ENCODE measurements around the gene TCF4. TPM values are rescaled to one million over a fixed set of nuclear protein-coding genes. Genes with fewer than 3 reads are reported as not detected.

TCF4 gene
- total and polyA plus RNA-seq, 2 donors (not counting 3 experiments of a cell fraction or from before 2014, with no cell fraction given), result 183 to 390 TPM

GRCh38 chr18:55395799-55396198 is 192.2 kb downstream of the TCF4 start:
- no peaks in the 10 kb centered on the region for H3K9me3 ChIP-seq (replicated peaks; ENCODE audit: control insufficient read depth, insufficient read depth, low read length)
- no peak for DNase-seq (ENCODE audit: low read depth, low spot score)
- H3K36me3 ChIP-seq (ENCODE audit: control insufficient read depth in 2 of 2, extremely low read depth in 1 of 2, insufficient read depth in 2 of 2, low read length in 2 of 2), result no peaks in the 10 kb centered on the region
- no peak overlapping the region for H3K9ac ChIP-seq (replicated peaks; ENCODE audit: extremely low read depth, insufficient read depth, low read length)
- no peaks in the 10 kb centered on the region for H3K9me1 ChIP-seq (replicated peaks; ENCODE audit: control insufficient read depth, extremely low read depth, insufficient read depth, low read length)
- no TSS peak for BruUV-seq (replicated peaks)
- no peak overlapping the region for H3K27ac ChIP-seq (ENCODE audit: insufficient read depth, low read depth, low read length)
- ChIA-PET POLR2A (no interaction called here), CTCF (interaction anchor here (0.9 to 1.3 kb wide), 4 partner anchors 11 to 388 kb away, joined by 3 to 4 read pairs (median 4); no protein-coding TSS in a partner anchor)
- H3K4me1 ChIP-seq (ENCODE audit: control insufficient read depth, extremely low read depth, insufficient read depth, low read length), result peaks cover 35% of the 10 kb centered on the region
- no peaks in the 10 kb centered on the region for H3K27me3 ChIP-seq (ENCODE audit: control insufficient read depth in 2 of 2, insufficient read depth in 2 of 2, low read length in 2 of 2)
- peak overlapping the region; percentile 45 for H3K4me2 ChIP-seq (ENCODE audit: insufficient read depth, low read length)
- no peak overlapping the region for H2AFZ ChIP-seq (ENCODE audit: low read depth, low read length)
- H4K20me1 ChIP-seq (replicated peaks; ENCODE audit: control insufficient read depth, extremely low read depth, insufficient read depth, low read length), result no peaks in the 10 kb centered on the region
- intact Hi-C loops (cut with micrococcal nuclease) (no loop called here), dilution Hi-C loops (cut with MboI; ENCODE audit: extremely low pct_ligation_motif_present, low sequenced_read_pairs) (no loop called here)
- no peak for FAIRE-seq
- TF ChIP-seq FOS (IDR thresholded peaks at IDR 0.05; ENCODE audit: borderline replicate concordance, insufficient read depth, low read length) (no peak), EZH2 (IDR thresholded peaks at IDR 0.05; ENCODE audit: borderline replicate concordance, low read depth, low read length, severe bottlenecking) (no peak), POLR2AphosphoS5 (IDR thresholded peaks at IDR 0.05; ENCODE audit: insufficient read depth, low read depth, low read length) (no peak), JUN (IDR thresholded peaks at IDR 0.05; ENCODE audit: borderline replicate concordance, insufficient read depth, insufficient read length, low read depth) (no peak), MAX (IDR thresholded peaks at IDR 0.05; ENCODE audit: insufficient read depth, insufficient read length) (no peak), MYC (IDR thresholded peaks at IDR 0.05; ENCODE audit: low read depth, low read length) (no peak), POLR2A (IDR thresholded peaks at IDR 0.05; ENCODE audit: low read depth, low read length) (no peak), CTCF (IDR thresholded peaks at IDR 0.05; ENCODE audit: extremely low read depth in 1 of 2, insufficient read depth in 1 of 2, low read depth in 1 of 2, low read length in 2 of 2) (no peak), GATA2 (IDR thresholded peaks at IDR 0.05; ENCODE audit: insufficient read depth, insufficient read length, low read depth, low read length) (no peak)
- H3K79me2 ChIP-seq (ENCODE audit: control insufficient read depth, insufficient read depth, low read length), result peaks cover 93% of the 10 kb centered on the region
- H3K4me3 ChIP-seq (replicated peaks in 1 of 3; ENCODE audit: insufficient read depth in 1 of 3, low read depth in 1 of 3, low read length in 3 of 3), result no peak overlapping the region
